Cardiac muscle cell (in vitro differentiated cells and primary cell): Measurements from ENCODE around the gene ABCC4. TPM values are rescaled to one million over a fixed set of nuclear protein-coding genes. Genes with fewer than 3 reads are reported as not detected.
"Not testable (repeated sequence)": the region's sequence is repeated elsewhere in the genome, so short reads cannot be mapped to it uniquely, and the experiment has no call there.

Source experiments
- DNase-seq, 2 donors: peaks; one replicate each; pipeline versions ENCODE4 v3.0.0 to v3.0.0-alpha.2; 2010 to 2017; ENCODE audit warnings: low read depth in 1 of 2, low spot score in 1 of 2
- H3K27ac ChIP-seq: fragments of 200-600 bp; sonication (generic); 2 replicates; pipeline ENCODE4 v1.5.1; 2016
- H3K27me3 ChIP-seq: fragments of 200-600 bp; sonication (generic); 2 replicates; pipeline ENCODE4 v1.6.0; 2016; ENCODE audit warnings: control low read depth
- H3K36me3 ChIP-seq: fragments of 200-600 bp; sonication (generic); 2 replicates; pipeline ENCODE4 v1.5.1; 2016; ENCODE audit warnings: control low read depth
- H3K4me1 ChIP-seq: fragments of 200-600 bp; sonication (generic); 2 replicates; pipeline ENCODE4 v1.8.1; 2017; ENCODE audit warnings: low read depth, mild to moderate bottlenecking, mixed run types
- H3K4me3 ChIP-seq: fragments of 200-600 bp; sonication (generic); 2 replicates; pipeline ENCODE4 v1.5.1; 2016; ENCODE audit warnings: mild to moderate bottlenecking
- H3K9me3 ChIP-seq: fragments of 200-600 bp; sonication (generic); 2 replicates; pipeline ENCODE4 v1.5.1; 2017; ENCODE audit warnings: low read depth, mild to moderate bottlenecking, control low read depth
- CTCF ChIP-seq: IDR thresholded peaks from 2 replicates; pipeline ENCODE4 v1.5.1; 2012; ENCODE audit warnings: low read depth, mild to moderate bottlenecking, low read length
- polyA plus RNA-seq: library from polyadenylated mRNA; unstranded; fragments of >200 nt; fragmentation: Nextera tagmentation; extraction: Ambion mirVana; gene quantifications from 2 replicates; pipeline ENCODE4 v1.2.1, GENCODE V29; 2016
- total RNA-seq: library from RNA; depleted of rRNA; stranded (reverse); fragments of >200 nt; gene quantifications from 2 replicates; pipeline ENCODE4 v1.2.3, GENCODE V29; 2016

ABCC4 gene
- total and polyA plus RNA-seq, 2 experiments from 2014 or later, result 1.6 to 5.0 TPM

- DNase-seq, result no peak
- no peak overlapping the region for H3K27ac ChIP-seq
- H3K36me3 ChIP-seq, result no peaks in the 10 kb centered on the region
- no peaks in the 10 kb centered on the region for H3K4me1 ChIP-seq
- no peaks in the 10 kb centered on the region for H3K9me3 ChIP-seq
- no peak for TF ChIP-seq CTCF
- H3K27me3 ChIP-seq, result no peaks in the 10 kb centered on the region
- no peak overlapping the region for H3K4me3 ChIP-seq
Observed at GRCh38 chr13:95284436-95284835, 16.8 kb downstream of the ABCC4 start.

GRCh38 chr13:95279016-95279415, 22.2 kb downstream of the ABCC4 start:
- no peak for DNase-seq

GRCh38 chr13:95276037-95276505, 25.2 kb downstream of the ABCC4 start:
- TF ChIP-seq CTCF, result no peak
- no peaks in the 10 kb centered on the region for H3K27me3 ChIP-seq
- H3K9me3 ChIP-seq, result no peaks in the 10 kb centered on the region
- H3K4me3 ChIP-seq, result no peak overlapping the region
- DNase-seq, result no peak
- peaks cover 11% of the 10 kb centered on the region for H3K4me1 ChIP-seq
- H3K27ac ChIP-seq, result no peak overlapping the region
- H3K36me3 ChIP-seq, result no peaks in the 10 kb centered on the region

More at GRCh38 chr13:95279016-95279415, 22.2 kb downstream of the ABCC4 start:
- no peak for TF ChIP-seq CTCF
- Histone ChIP-seq H3K27ac (no peak overlapping the region), H3K36me3 (no peaks in the 10 kb centered on the region), H3K9me3 (no peaks in the 10 kb centered on the region), H3K27me3 (no peaks in the 10 kb centered on the region), H3K4me1 (peaks cover 2% of the 10 kb centered on the region), H3K4me3 (no peak overlapping the region)

- H3K36me3 ChIP-seq, result no peaks in the 10 kb centered on the region
- no peak overlapping the region for H3K4me3 ChIP-seq
Observed at GRCh38 chr13:95275322-95276036, 25.8 kb downstream of the ABCC4 start.

GRCh38 chr13:95273592-95274132, 27.6 kb downstream of the ABCC4 start:
- not testable (repeated sequence) for H3K4me3 ChIP-seq, H3K36me3 ChIP-seq, DNase-seq, H3K9me3 ChIP-seq, H3K27me3 ChIP-seq
- Histone ChIP-seq H3K27ac (peak overlapping the region; percentile 75), H3K4me1 (peaks cover 23% of the 10 kb centered on the region)

More at GRCh38 chr13:95275322-95276036, 25.8 kb downstream of the ABCC4 start:
- DNase-seq, result peak in 1 of 2 donors; percentile 26
- Histone ChIP-seq H3K9me3 (no peaks in the 10 kb centered on the region), H3K27me3 (no peaks in the 10 kb centered on the region), H3K27ac (no peak overlapping the region), H3K4me1 (peaks cover 12% of the 10 kb centered on the region)
- no peak for TF ChIP-seq CTCF

GRCh38 chr13:95272076-95272475, 29.2 kb downstream of the ABCC4 start:
- not testable (repeated sequence) for H3K9me3 ChIP-seq, DNase-seq, H3K27ac ChIP-seq, H3K27me3 ChIP-seq, H3K4me3 ChIP-seq, H3K36me3 ChIP-seq
- H3K4me1 ChIP-seq, result peaks cover 23% of the 10 kb centered on the region
